Neural progenitor cell (in vitro differentiated cells): Measurements from ENCODE around the gene SPOPL. TPM values are rescaled to one million over a fixed set of nuclear protein-coding genes. Genes with fewer than 3 reads are reported as not detected.
"Not testable (repeated sequence)": the region's sequence is repeated elsewhere in the genome, so short reads cannot be mapped to it uniquely, and the experiment has no call there.

ENCODE experiments used
- DNase-seq: peaks from one replicate; pipeline ENCODE4 v3.0.0-alpha.2; 2016; ENCODE audit warnings: low spot score
- H2AFZ ChIP-seq: fragments of 200-600 bp; sonication (generic); replicated peaks from 2 replicates; pipeline ENCODE4 v1.6.1; 2016; ENCODE audit warnings: antibody characterized with exemption
- H3F3A ChIP-seq: fragments of 200-600 bp; sonication (generic); 2 replicates; pipeline ENCODE4 v1.6.1; 2016; ENCODE audit warnings: antibody characterized with exemption, low read depth
- H3K27ac ChIP-seq: fragments of 200-600 bp; sonication (generic); 2 replicates; pipeline ENCODE4 v1.5.1; 2016; ENCODE audit warnings: mild to moderate bottlenecking
- H3K27me3 ChIP-seq: fragments of 200-600 bp; sonication (generic); 2 replicates; pipeline ENCODE4 v1.6.1; 2016; ENCODE audit warnings: mild to moderate bottlenecking, moderate library complexity
- H3K36me3 ChIP-seq: fragments of 200-600 bp; sonication (generic); 2 replicates; pipeline ENCODE4 v1.5.1; 2016
- H3K4me1 ChIP-seq: fragments of 200-600 bp; sonication (generic); 2 replicates; pipeline ENCODE4 v1.6.1; 2016; ENCODE audit warnings: mixed run types
- H3K4me2 ChIP-seq: fragments of 200-600 bp; sonication (generic); 2 replicates; pipeline ENCODE4 v1.6.1; 2016
- H3K4me3 ChIP-seq: fragments of 200-600 bp; sonication (generic); 2 replicates; pipeline ENCODE4 v1.5.1; 2016
- H3K79me2 ChIP-seq: fragments of 200-600 bp; sonication (generic); 2 replicates; pipeline ENCODE4 v1.6.1; 2016; ENCODE audit warnings: low read depth
- H3K9ac ChIP-seq: fragments of 200-600 bp; sonication (generic); 2 replicates; pipeline ENCODE4 v1.6.1; 2016
- H3K9me3 ChIP-seq: fragments of 200-600 bp; sonication (generic); 2 replicates; pipeline ENCODE4 v1.5.1; 2016; ENCODE audit warnings: low read depth
- H4K20me1 ChIP-seq: fragments of 200-600 bp; sonication (generic); 2 replicates; pipeline ENCODE4 v1.6.1; 2016; ENCODE audit warnings: low read depth
- H3K27ac Mint-ChIP-seq: 3 replicates; pipeline ENCODE4 v1.8.0; 2021; ENCODE audit warnings: mixed read lengths
- H3K27me3 Mint-ChIP-seq: 2 replicates; pipeline ENCODE4 v1.8.0; 2022; ENCODE audit warnings: low read depth, mild to moderate bottlenecking, inconsistent platforms, moderate library complexity, mixed read lengths; ENCODE audit not compliant: insufficient read depth
- H3K36me3 Mint-ChIP-seq: 3 replicates; pipeline ENCODE4 v1.8.0; 2021; ENCODE audit warnings: mixed read lengths
- H3K4me1 Mint-ChIP-seq: 3 replicates; pipeline ENCODE4 v1.8.0; 2021; ENCODE audit warnings: mixed read lengths
- H3K4me3 Mint-ChIP-seq: 3 replicates; pipeline ENCODE4 v1.8.0; 2021; ENCODE audit warnings: mild to moderate bottlenecking, moderate library complexity, mixed read lengths
- H3K9me3 Mint-ChIP-seq: 3 replicates; pipeline ENCODE4 v1.8.0; 2020; ENCODE audit warnings: mixed read lengths
- EZH2 ChIP-seq: fragments of 200-600 bp; sonication (generic); IDR thresholded peaks from 2 replicates; pipeline ENCODE4 v1.6.1; 2017; ENCODE audit warnings: antibody characterized with exemption, mild to moderate bottlenecking, moderate library complexity
- EZH2phosphoT487 ChIP-seq: fragments of 200-600 bp; sonication (generic); IDR thresholded peaks from 2 replicates; pipeline ENCODE4 v1.6.1; 2017; ENCODE audit warnings: antibody characterized with exemption
- total RNA-seq: library from RNA; depleted of rRNA; stranded (reverse); fragments of >200 nt; gene quantifications from 2 replicates; pipeline ENCODE4 v1.2.3, GENCODE V29; 2015; ENCODE audit warnings: low replicate concordance
- TF ChIP-seq, protein P1 (sequence below): fragments of 200-600 bp; sonication (generic); IDR thresholded peaks from 2 replicates; pipeline ENCODE4 v1.5.1; 2017; ENCODE audit warnings: antibody characterized with exemption, mild to moderate bottlenecking

The SPOPL gene
- total RNA-seq, 1 donor from 2014 or later = 19.8 TPM

DNA sequence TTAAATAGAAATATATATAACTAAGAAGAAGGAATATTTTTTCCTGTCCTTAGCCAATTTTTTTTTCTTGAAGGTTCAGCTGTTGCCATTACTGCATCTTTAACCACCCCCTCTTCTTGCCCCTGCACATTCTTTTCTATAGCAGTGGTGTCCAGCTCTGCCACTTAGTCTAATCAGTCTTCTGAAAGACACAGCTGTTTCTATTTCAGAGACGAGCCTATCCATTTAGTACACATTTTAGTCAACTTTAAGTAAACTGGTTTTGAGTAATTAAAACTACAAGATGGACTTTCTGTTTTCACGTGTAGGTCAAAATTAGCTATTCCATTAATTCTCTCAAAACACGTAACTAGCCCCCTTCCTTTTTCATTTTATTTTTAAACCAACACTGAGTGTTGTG lies 21.0 kb downstream of the SPOPL start:
- no peak for DNase-seq
- no peaks in the 10 kb centered on the region for H3K36me3 ChIP-seq
- no peak overlapping the region for H3K4me3 Mint-ChIP-seq
- no peaks in the 10 kb centered on the region for H3K27me3 Mint-ChIP-seq
- H3K4me3 ChIP-seq = no peak overlapping the region
- peaks cover 8% of the 10 kb centered on the region for H3K9me3 Mint-ChIP-seq
- H3F3A ChIP-seq = peaks cover 4% of the 10 kb centered on the region
- peaks cover 41% of the 10 kb centered on the region for H4K20me1 ChIP-seq
- peaks cover 12% of the 10 kb centered on the region for H3K4me1 ChIP-seq
- H3K27me3 ChIP-seq = no peaks in the 10 kb centered on the region
- H3K9me3 ChIP-seq = no peaks in the 10 kb centered on the region
- H2AFZ ChIP-seq = no peak overlapping the region
- H3K4me2 ChIP-seq = no peak overlapping the region
- H3K27ac Mint-ChIP-seq = no peak overlapping the region
- H3K36me3 Mint-ChIP-seq = peaks cover 25% of the 10 kb centered on the region
- TF ChIP-seq EZH2phosphoT487 (no peak), EZH2 (no peak)
- TF ChIP-seq, protein P1, sequence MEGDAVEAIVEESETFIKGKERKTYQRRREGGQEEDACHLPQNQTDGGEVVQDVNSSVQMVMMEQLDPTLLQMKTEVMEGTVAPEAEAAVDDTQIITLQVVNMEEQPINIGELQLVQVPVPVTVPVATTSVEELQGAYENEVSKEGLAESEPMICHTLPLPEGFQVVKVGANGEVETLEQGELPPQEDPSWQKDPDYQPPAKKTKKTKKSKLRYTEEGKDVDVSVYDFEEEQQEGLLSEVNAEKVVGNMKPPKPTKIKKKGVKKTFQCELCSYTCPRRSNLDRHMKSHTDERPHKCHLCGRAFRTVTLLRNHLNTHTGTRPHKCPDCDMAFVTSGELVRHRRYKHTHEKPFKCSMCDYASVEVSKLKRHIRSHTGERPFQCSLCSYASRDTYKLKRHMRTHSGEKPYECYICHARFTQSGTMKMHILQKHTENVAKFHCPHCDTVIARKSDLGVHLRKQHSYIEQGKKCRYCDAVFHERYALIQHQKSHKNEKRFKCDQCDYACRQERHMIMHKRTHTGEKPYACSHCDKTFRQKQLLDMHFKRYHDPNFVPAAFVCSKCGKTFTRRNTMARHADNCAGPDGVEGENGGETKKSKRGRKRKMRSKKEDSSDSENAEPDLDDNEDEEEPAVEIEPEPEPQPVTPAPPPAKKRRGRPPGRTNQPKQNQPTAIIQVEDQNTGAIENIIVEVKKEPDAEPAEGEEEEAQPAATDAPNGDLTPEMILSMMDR = no peak
- no peaks in the 10 kb centered on the region for H3K4me1 Mint-ChIP-seq
- no peak overlapping the region for H3K27ac ChIP-seq
- H3K9ac ChIP-seq = no peak overlapping the region
- peaks cover 72% of the 10 kb centered on the region for H3K79me2 ChIP-seq

DNA sequence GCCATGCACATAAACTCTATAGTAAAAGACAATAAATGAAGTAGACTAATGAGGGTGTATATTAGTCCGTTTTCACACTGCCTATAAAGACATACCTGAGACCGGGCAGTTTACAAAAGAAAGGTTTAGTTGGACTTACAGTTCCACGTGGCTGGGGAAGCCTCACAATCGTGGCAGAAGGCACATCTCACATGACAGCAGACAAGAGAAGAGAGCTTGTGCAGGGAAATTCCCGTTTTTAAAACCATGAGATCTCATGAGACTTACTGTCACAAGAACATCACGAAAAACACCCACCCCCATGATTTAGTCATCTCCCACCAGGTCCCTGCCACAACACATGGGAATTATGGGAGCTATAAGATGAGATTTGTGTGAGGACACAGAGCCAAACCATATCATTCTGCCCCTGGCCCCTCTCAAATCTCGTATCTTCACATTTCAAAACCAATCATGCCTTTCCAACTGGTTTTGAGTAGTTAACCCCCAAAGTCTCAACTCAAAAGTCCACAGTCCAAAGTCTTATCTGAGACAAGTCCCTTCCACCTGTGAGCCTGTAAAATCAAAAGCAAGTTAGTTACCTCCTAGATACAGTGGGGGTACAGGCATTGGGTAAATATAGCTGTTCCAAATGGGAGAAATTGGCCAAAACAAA lies 21.6 kb downstream of the SPOPL start:
- H3K4me3 ChIP-seq, H3K27me3 Mint-ChIP-seq, H3K27ac Mint-ChIP-seq, H3K9ac ChIP-seq, H3K4me2 ChIP-seq, H3K9me3 ChIP-seq, H2AFZ ChIP-seq, H3K36me3 ChIP-seq, H3F3A ChIP-seq, H3K4me1 Mint-ChIP-seq, DNase-seq, H3K27ac ChIP-seq, H3K9me3 Mint-ChIP-seq, H3K27me3 ChIP-seq, H3K4me3 Mint-ChIP-seq: not testable (repeated sequence)
- H3K36me3 Mint-ChIP-seq = peaks cover 25% of the 10 kb centered on the region
- peaks cover 74% of the 10 kb centered on the region for H3K79me2 ChIP-seq
- peaks cover 16% of the 10 kb centered on the region for H3K4me1 ChIP-seq
- H4K20me1 ChIP-seq = peaks cover 46% of the 10 kb centered on the region

- H3K4me1 Mint-ChIP-seq = not testable (repeated sequence)
These were observed 22.1 kb downstream of the SPOPL start for GRCh38 chr2:138523673-138524042.

DNA sequence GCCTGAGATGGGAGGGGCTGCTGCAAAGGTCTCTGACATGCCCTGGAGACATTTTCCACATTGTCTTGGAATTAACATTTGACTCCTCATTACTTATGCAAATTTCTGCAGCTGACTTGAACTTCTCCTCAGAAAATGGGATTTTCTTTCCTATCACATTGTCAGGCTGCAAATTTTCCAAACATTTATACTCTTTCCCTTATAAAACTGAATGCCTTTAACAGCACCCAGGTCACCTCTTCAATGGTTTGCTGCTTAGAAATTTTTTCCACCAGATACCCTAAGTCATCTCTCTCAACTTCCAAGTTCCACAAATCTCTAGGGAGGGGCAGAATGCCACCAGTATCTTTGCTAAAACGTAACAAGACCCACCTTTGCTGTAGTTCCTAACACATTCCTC lies 22.8 kb downstream of the SPOPL start:
- not testable (repeated sequence) for H3K36me3 ChIP-seq, H3K4me3 Mint-ChIP-seq, DNase-seq, H3K4me2 ChIP-seq, H3K9me3 ChIP-seq, H3K27ac Mint-ChIP-seq, H3K9ac ChIP-seq, H3K27ac ChIP-seq, H3K27me3 ChIP-seq, H3F3A ChIP-seq, H3K4me3 ChIP-seq, H3K27me3 Mint-ChIP-seq, H2AFZ ChIP-seq, H3K4me1 Mint-ChIP-seq
- Mint-ChIP-seq H3K9me3 (peaks cover 10% of the 10 kb centered on the region), H3K36me3 (peaks cover 25% of the 10 kb centered on the region)
- Histone ChIP-seq H4K20me1 (peaks cover 44% of the 10 kb centered on the region), H3K4me1 (peaks cover 16% of the 10 kb centered on the region), H3K79me2 (peaks cover 74% of the 10 kb centered on the region)

More at GRCh38 chr2:138523673-138524042, 22.1 kb downstream of the SPOPL start:
- H3K27ac ChIP-seq, DNase-seq, H2AFZ ChIP-seq, H3K9ac ChIP-seq, H3K9me3 ChIP-seq, H3F3A ChIP-seq, H3K4me2 ChIP-seq, H3K4me3 Mint-ChIP-seq, H3K4me3 ChIP-seq, H3K36me3 ChIP-seq, H3K27me3 Mint-ChIP-seq, H3K27ac Mint-ChIP-seq, H3K27me3 ChIP-seq: not testable (repeated sequence)
- Histone ChIP-seq H3K4me1 (peaks cover 16% of the 10 kb centered on the region), H4K20me1 (peaks cover 50% of the 10 kb centered on the region), H3K79me2 (peaks cover 74% of the 10 kb centered on the region)
- Mint-ChIP-seq H3K9me3 (peaks cover 10% of the 10 kb centered on the region), H3K36me3 (peaks cover 25% of the 10 kb centered on the region)

- Histone ChIP-seq H3K27ac (peak overlapping the region; percentile 72), H3K9ac (no peak overlapping the region), H4K20me1 (peaks cover 18% of the 10 kb centered on the region), H3K79me2 (peaks cover 83% of the 10 kb centered on the region), H3K36me3 (no peaks in the 10 kb centered on the region), H3K9me3 (no peaks in the 10 kb centered on the region), H3K4me2 (peak overlapping the region; percentile 19), H2AFZ (no peak overlapping the region), H3K4me3 (no peak overlapping the region), H3F3A (peaks cover 18% of the 10 kb centered on the region), H3K27me3 (no peaks in the 10 kb centered on the region), H3K4me1 (peaks cover 26% of the 10 kb centered on the region)
- peak; percentile 21 for DNase-seq
- peaks cover 12% of the 10 kb centered on the region for H3K36me3 Mint-ChIP-seq
- no peak overlapping the region for H3K4me3 Mint-ChIP-seq
- no peaks in the 10 kb centered on the region for H3K4me1 Mint-ChIP-seq
- TF ChIP-seq, protein P1 = no peak
- TF ChIP-seq EZH2 (no peak), EZH2phosphoT487 (no peak)
- H3K27me3 Mint-ChIP-seq = no peaks in the 10 kb centered on the region
- peaks cover 8% of the 10 kb centered on the region for H3K9me3 Mint-ChIP-seq
- no peak overlapping the region for H3K27ac Mint-ChIP-seq
These were observed 30.3 kb downstream of the SPOPL start for GRCh38 chr2:138531913-138532312.
